Tibial artery (tissue), 4 donors: ENCODE measurements around the gene TLNRD1.

Source experiments
- DNase-seq, 2 donors: peaks; one replicate each; pipeline ENCODE4 v3.0.0-alpha.2; 2019
- H3K27ac ChIP-seq, 2 donors: fragments of 200-600 bp; sonication (generic) in 1 of 2; 1 replicate in 1 of 2; 2 replicates in 1 of 2; pipeline ENCODE4 v1.5.1; 2018 to 2019; ENCODE audit warnings: mild to moderate bottlenecking in 1 of 2
- H3K27me3 ChIP-seq, 2 donors: fragments of 200-600 bp; sonication (generic) in 1 of 2; one replicate each; pipeline versions ENCODE4 v1.5.1 to v1.6.0; 2016 to 2019
- H3K36me3 ChIP-seq, 3 donors: fragments of 200-600 bp; sonication (generic) in 2 of 3; one replicate each; pipeline ENCODE4 v1.5.1; 2016 to 2019; ENCODE audit warnings: mild to moderate bottlenecking in 2 of 3
- H3K4me1 ChIP-seq, 4 donors: fragments of 200-600 bp; sonication (generic) in 2 of 4; 1 replicate in 3 of 4; 2 replicates in 1 of 4; pipeline ENCODE4 v1.5.1; 2016 to 2019
- H3K4me3 ChIP-seq, 2 donors: fragments of 200-600 bp; sonication (generic) in 1 of 2; 1 replicate in 1 of 2; 2 replicates in 1 of 2; pipeline ENCODE4 v1.5.1; 2018 to 2019; ENCODE audit warnings: mild to moderate bottlenecking in 2 of 2
- H3K9me3 ChIP-seq, 3 donors: fragments of 200-600 bp; sonication (generic) in 1 of 3; one replicate each; pipeline ENCODE4 v1.5.1; 2016 to 2019
- CTCF ChIP-seq, 2 experiments: fragments of 200-600 bp in 1 of 2; fragments of 450-650 bp in 1 of 2; IDR thresholded peaks; one replicate each; pipeline ENCODE4 v1.5.1; 2017 to 2019; ENCODE audit warnings: antibody characterized with exemption in 2 of 2, mild to moderate bottlenecking in 1 of 2, moderate library complexity in 1 of 2
- intact Hi-C: fragments of 100-400 bp; cut with DNase I; formaldehyde crosslinking; loops from one replicate; pipeline ENCODE4 v1.15.0; 2023; ENCODE audit warnings: low total_unique reads

Gene TLNRD1

GRCh38 chr15:80986487-80986886, 14.2 kb upstream of the TLNRD1 start:
- H3K36me3 ChIP-seq: peaks cover 0 to 12% (median 5%) of the 10 kb centered on the region in 3 donors
- H3K27me3 ChIP-seq: no peaks in the 10 kb centered on the region
- no peaks in the 10 kb centered on the region for H3K9me3 ChIP-seq
- peaks cover 0 to 48% (median 24%) of the 10 kb centered on the region in 4 donors for H3K4me1 ChIP-seq
- no peak for TF ChIP-seq CTCF (IDR thresholded peaks at IDR 0.05)
- intact Hi-C loops: no loop called here
- no peak overlapping the region for H3K4me3 ChIP-seq
- H3K27ac ChIP-seq: no peak overlapping the region
- no peak for DNase-seq

DNA sequence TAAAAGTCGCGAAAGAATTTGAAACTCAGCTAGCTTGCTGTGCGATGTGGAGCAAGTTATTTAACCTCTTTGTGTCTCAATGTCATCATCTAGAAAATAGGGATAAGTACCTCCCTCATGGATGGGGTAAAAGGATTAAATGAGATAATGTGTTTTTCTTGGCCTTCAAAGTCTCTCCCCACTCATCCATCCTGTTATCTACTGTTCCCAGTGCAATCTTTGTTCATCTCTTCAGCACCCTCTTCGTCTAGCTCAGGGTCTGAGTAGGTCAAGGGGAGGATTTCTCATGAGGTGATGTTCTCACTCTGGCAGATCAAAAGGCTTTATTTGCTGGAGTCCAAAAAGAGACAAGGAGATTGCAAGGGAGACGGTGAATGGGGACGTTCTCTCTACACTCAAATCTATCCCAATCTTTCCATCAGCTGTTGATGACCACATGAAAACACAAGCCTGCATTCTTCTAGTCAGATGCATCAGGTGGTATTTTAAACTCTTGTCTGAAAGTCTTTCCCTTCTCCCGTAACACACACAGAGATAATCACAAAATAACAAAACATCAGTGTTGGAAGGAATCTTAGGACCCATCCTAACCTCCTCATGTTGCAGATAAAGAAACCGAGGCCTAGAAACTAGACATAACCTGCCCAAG, 12.5 kb upstream of the TLNRD1 start:
- Histone ChIP-seq H3K4me1 (peaks cover 0 to 48% (median 24%) of the 10 kb centered on the region in 4 donors), H3K4me3 (peak overlapping the region; percentile 79 to 83), H3K36me3 (no peaks in the 10 kb centered on the region), H3K27me3 (no peaks in the 10 kb centered on the region), H3K9me3 (no peaks in the 10 kb centered on the region), H3K27ac (peak overlapping the region in 1 of 2 donors; percentile 92)
- TF ChIP-seq CTCF (IDR thresholded peaks at IDR 0.05): no peak
- intact Hi-C loops: no loop called here
- DNase-seq: no peak

- H3K9me3 ChIP-seq: no peaks in the 10 kb centered on the region
- H3K27me3 ChIP-seq: no peaks in the 10 kb centered on the region
- H3K4me3 ChIP-seq: peak overlapping the region; percentile 79 to 83
- peaks cover 0 to 48% (median 24%) of the 10 kb centered on the region in 4 donors for H3K4me1 ChIP-seq
- H3K36me3 ChIP-seq: no peaks in the 10 kb centered on the region
- H3K27ac ChIP-seq: peak overlapping the region; percentile 89 to 92
- TF ChIP-seq CTCF (IDR thresholded peaks at IDR 0.05): no peak
- intact Hi-C loops: no loop called here
- DNase-seq: no peak
Observed at GRCh38 chr15:80989081-80989517, 11.6 kb upstream of the TLNRD1 start.

DNA sequence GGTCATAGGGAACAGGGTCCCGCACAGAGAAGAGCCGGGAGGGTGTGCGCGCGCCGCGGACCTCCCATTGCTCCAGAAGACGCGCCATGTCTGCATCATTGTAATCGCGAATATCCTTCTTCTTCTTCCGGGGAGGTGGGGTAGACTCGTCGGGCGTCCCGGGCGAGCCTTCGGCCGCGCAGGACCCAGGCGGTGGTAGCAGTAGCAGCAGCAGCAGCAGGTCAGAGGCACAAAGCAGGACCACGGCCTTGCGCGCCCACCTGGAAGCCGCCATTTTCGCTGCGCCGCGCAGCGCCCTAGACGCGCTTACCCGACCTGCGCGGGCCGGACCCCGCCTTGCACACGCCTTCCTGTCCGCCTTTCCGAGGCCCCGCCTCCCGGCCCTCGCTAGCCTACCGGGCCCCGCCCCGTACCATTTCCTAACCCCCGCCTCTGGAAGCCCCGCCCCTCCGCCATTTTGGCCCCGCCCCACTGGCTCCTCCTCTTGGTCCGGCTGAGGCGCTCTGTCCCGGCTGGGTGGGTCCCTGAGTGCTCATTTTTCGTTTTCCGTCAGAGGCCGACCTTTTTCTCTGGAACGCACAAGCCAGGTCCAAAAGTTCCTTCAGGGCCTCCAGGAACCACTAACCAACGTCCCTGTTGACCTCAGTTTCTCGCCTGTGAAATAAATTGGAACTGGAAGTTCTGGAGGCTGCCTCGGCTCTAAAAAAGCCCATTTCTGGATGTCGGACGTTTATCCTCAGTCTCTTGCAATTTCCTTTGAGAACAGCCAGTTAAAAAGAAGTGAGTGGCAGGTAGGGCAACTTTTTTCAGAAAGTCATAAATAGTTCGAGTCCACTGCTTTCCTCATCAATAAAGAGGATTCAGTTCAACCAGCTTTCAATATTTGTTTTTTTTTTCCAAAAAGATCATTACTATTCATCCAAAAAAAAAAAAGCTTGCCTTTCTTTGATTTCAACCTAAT, 10.9 kb upstream of the TLNRD1 start, which contains the start of gene MESD:
TSS of gene MESD (minus strand) at position 302 of the 961 bp plus-strand sequence. CDS start at position 274, 28 bp downstream.
- no peaks in the 10 kb centered on the region for H3K27me3 ChIP-seq

More for the DNA sequence above, 10.9 kb upstream of the TLNRD1 start, which contains the start of gene MESD:
- Histone ChIP-seq H3K9me3 (no peaks in the 10 kb centered on the region), H3K36me3 (no peaks in the 10 kb centered on the region), H3K4me1 (peaks cover 0 to 48% (median 24%) of the 10 kb centered on the region in 4 donors), H3K4me3 (peak within 1 kb of the TSS; percentile 79 to 83), H3K27ac (peak within 1 kb of the TSS; percentile 89 to 92)
- intact Hi-C loops: no loop called here
- no peak for TF ChIP-seq CTCF (IDR thresholded peaks at IDR 0.05)
- peak; percentile 97 to 99 for DNase-seq
